A549 (cell line): ENCODE measurements around the gene SSU72.

Experiments
- SREBF2 ChIP-seq: fragments of 450-650 bp; IDR thresholded peaks from 2 replicates; pipeline ENCODE4 v1.6.1; 2014; ENCODE audit warnings: mild to moderate bottlenecking, moderate library complexity
- TF ChIP-seq, protein P1 (sequence below): fragments of >200 bp; sonication (Bioruptor Twin); formaldehyde crosslinking; IDR thresholded peaks from 3 replicates; pipeline ENCODE4 v1.5.1; 2016
- TF ChIP-seq, protein P2 (sequence below): fragments of 150-350 bp; IDR thresholded peaks from 2 replicates; pipeline ENCODE4 v1.6.1; 2014; ENCODE audit warnings: low read depth, mild to moderate bottlenecking, low read length

DNA sequence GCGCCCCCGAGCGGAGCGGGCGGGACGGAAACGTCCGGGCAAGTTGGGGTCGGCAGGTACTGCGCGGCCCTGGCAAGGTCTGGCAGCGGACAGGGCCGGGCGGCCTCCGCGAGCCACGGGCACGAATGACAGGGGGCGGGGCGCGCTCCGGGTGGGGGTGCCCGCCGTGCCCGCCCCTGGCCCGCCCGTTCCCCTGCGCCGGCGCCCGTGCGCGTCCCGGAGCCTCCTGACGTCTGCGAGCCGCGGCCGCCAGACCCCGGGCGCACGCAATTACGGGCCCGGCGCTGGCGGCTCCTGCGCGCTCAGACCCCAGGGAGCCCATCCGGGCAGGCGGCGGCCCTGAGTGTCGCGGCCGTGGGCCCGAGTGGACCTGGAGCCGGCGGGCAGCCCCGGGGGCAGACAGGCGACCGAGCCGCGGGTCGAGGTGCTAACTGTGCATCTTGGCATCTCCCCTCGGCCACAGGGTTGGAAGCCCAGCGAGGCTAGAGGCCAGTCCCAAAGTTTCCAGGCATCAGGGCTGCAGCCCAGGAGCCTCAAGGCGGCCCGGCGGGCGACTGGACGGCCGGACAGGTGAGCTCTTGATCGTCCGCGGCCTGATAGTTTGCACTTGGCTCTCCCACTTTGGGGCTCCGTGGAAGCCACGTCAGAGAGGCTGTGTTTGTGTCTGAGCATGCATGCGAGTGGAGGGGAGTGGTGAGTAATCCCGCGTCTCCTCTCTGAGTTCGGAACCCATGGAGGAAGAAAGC, 41.6 kb upstream of the SSU72 start:
- TF ChIP-seq, protein P1, sequence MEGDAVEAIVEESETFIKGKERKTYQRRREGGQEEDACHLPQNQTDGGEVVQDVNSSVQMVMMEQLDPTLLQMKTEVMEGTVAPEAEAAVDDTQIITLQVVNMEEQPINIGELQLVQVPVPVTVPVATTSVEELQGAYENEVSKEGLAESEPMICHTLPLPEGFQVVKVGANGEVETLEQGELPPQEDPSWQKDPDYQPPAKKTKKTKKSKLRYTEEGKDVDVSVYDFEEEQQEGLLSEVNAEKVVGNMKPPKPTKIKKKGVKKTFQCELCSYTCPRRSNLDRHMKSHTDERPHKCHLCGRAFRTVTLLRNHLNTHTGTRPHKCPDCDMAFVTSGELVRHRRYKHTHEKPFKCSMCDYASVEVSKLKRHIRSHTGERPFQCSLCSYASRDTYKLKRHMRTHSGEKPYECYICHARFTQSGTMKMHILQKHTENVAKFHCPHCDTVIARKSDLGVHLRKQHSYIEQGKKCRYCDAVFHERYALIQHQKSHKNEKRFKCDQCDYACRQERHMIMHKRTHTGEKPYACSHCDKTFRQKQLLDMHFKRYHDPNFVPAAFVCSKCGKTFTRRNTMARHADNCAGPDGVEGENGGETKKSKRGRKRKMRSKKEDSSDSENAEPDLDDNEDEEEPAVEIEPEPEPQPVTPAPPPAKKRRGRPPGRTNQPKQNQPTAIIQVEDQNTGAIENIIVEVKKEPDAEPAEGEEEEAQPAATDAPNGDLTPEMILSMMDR = no peak
- no peak for TF ChIP-seq SREBF2
- TF ChIP-seq, protein P2, sequence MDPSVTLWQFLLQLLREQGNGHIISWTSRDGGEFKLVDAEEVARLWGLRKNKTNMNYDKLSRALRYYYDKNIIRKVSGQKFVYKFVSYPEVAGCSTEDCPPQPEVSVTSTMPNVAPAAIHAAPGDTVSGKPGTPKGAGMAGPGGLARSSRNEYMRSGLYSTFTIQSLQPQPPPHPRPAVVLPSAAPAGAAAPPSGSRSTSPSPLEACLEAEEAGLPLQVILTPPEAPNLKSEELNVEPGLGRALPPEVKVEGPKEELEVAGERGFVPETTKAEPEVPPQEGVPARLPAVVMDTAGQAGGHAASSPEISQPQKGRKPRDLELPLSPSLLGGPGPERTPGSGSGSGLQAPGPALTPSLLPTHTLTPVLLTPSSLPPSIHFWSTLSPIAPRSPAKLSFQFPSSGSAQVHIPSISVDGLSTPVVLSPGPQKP = no peak
